ENCODE data around the gene C6orf47. TPM values are rescaled to one million over a fixed set of nuclear protein-coding genes. Genes with fewer than 3 reads are reported as not detected.

Gene C6orf47
- total RNA-seq, 2 experiments from 2014 or later: 16.7 to 18.5 TPM

GRCh38 chr6:31661262-31662123 is 915 bp upstream of the C6orf47 start:
- no peak overlapping the region for H2AFZ ChIP-seq (ENCODE audit: low read length)
- ChIA-PET CTCF (ENCODE audit: unreplicated experiment) (no interaction called here), POLR2A (interaction anchor here (0.6 to 1.9 kb wide), 6 partner anchors 9 to 223 kb away, joined by 3 to 8 read pairs (median 4); partner anchors contain the start of genes BAG6 and LSM2)
- no peaks in the 10 kb centered on the region for H3K9me2 ChIP-seq (ENCODE audit: insufficient read depth, low read length)
- no peak for DNase-seq (ENCODE audit: low spot score)
- H3K79me2 ChIP-seq (ENCODE audit: insufficient read depth, low read depth, low read length): peaks cover 38% of the 10 kb centered on the region
- H3K4me1 ChIP-seq (ENCODE audit: insufficient read depth, low read length, poor library complexity, severe bottlenecking): peaks cover 55% of the 10 kb centered on the region
- H3K4me2 ChIP-seq (ENCODE audit: low read length): peak overlapping the region; percentile 97
- peak overlapping the region; percentile 75 for H3K4me3 ChIP-seq (ENCODE audit: low read depth, low read length, poor library complexity, severe bottlenecking)
- 0 out of 2 replicates have a peak, but pooled peaks cover 2% of the 10 kb centered on the region for H4K20me1 ChIP-seq (ENCODE audit: insufficient read depth, low read length)
- H3K36me3 ChIP-seq (ENCODE audit: insufficient read depth, low read length): peaks cover 34% of the 10 kb centered on the region
- peak overlapping the region; percentile 43 for H3K27ac ChIP-seq (ENCODE audit: low read depth, low read length, poor library complexity, severe bottlenecking)
- intact Hi-C loops (cut with micrococcal nuclease; ENCODE audit: unreplicated experiment): no loop called here
- no peaks in the 10 kb centered on the region for H3K9me3 ChIP-seq (ENCODE audit: low read length)
- TF ChIP-seq EZH2phosphoT487 (IDR thresholded peaks at IDR 0.05; ENCODE audit: borderline replicate concordance, low read depth, low read length) (no peak), CTCF (conservative IDR thresholded peaks at IDR 0.05; ENCODE audit: low read length) (0 out of 2 replicates have a peak, but pooled peaks have one; percentile 12)
- BruUV-seq (replicated peaks): no TSS peak

GRCh38 chr6:31659649-31660380 is 763 bp downstream of the C6orf47 start:
- CTCF ChIA-PET (ENCODE audit: unreplicated experiment): no interaction called here
- peak overlapping the region; percentile 97 for H3K4me2 ChIP-seq (ENCODE audit: low read length)
- H3K4me3 ChIP-seq (ENCODE audit: low read depth, low read length, poor library complexity, severe bottlenecking): peak overlapping the region; percentile 75
- H3K9me3 ChIP-seq (ENCODE audit: low read length): no peaks in the 10 kb centered on the region
- TF ChIP-seq CTCF (conservative IDR thresholded peaks at IDR 0.05; ENCODE audit: low read length) (no peak), EZH2phosphoT487 (IDR thresholded peaks at IDR 0.05; ENCODE audit: borderline replicate concordance, low read depth, low read length) (no peak)
- no TSS peak for BruUV-seq (replicated peaks)
- peak overlapping the region; percentile 3; the same call in 1 of the 2 replicates for H2AFZ ChIP-seq (ENCODE audit: low read length)
- intact Hi-C loops (cut with micrococcal nuclease; ENCODE audit: unreplicated experiment): no loop called here
- POLR2A ChIA-PET: interaction anchor here (0.9 to 1.5 kb wide), 3 partner anchors 109 to 298 kb away, joined by 4 read pairs; partner anchors contain the start of gene LSM2
- H3K4me1 ChIP-seq (ENCODE audit: insufficient read depth, low read length, poor library complexity, severe bottlenecking): peaks cover 55% of the 10 kb centered on the region
- no peaks in the 10 kb centered on the region for H4K20me1 ChIP-seq (ENCODE audit: insufficient read depth, low read length)
- DNase-seq (ENCODE audit: low spot score): peak; percentile 49
- H3K27ac ChIP-seq (ENCODE audit: low read depth, low read length, poor library complexity, severe bottlenecking): peak overlapping the region; percentile 43
- H3K79me2 ChIP-seq (ENCODE audit: insufficient read depth, low read depth, low read length): peaks cover 33% of the 10 kb centered on the region
- no peaks in the 10 kb centered on the region for H3K9me2 ChIP-seq (ENCODE audit: insufficient read depth, low read length)
- peaks cover 34% of the 10 kb centered on the region for H3K36me3 ChIP-seq (ENCODE audit: insufficient read depth, low read length)

All from OCI-LY7 (cell line).